ENCODE data around the gene ADGRL1. TPM values are rescaled to one million over a fixed set of nuclear protein-coding genes. Genes with fewer than 3 reads are reported as not detected.

Gene ADGRL1
- total and polyA plus RNA-seq, 9 of the 15 experiments (the other 6 are each of a cell fraction or from before 2014, with no cell fraction given) = 0.14 to 37.0 (median 8.6) TPM

DNA sequence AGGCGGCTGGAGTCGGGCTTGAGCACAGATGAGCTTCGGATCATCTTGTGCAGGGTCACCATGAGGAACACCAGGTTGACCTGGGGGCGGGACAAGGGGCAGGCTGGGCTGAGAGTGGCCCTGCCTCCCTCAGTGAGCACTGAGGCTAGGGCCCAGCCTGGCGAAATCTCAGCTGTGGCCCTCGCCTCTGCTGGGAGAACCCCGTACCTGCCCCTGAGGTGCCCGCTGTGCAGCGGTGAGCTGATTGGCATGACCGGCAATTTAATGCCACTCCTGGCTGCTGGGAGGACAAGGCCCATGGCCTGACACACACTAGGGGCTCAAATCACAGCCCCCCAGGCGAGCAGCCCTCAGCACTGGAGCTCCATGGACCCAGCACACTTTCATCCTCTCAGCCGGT lies 49.8 kb downstream of the ADGRL1 start:
- POLR2A ChIA-PET = interaction anchor here (0.6 to 1.1 kb wide), 3 partner anchors 9 to 28 kb away, joined by 3 to 4 read pairs (median 3); partner anchors contain the start of gene ASF1B
- peak; percentile 51 for TF ChIP-seq RBM22 (IDR thresholded peaks at IDR 0.05; ENCODE audit: low read depth, low read length, poor library complexity, severe bottlenecking)
- TF ChIP-seq, protein P1, sequence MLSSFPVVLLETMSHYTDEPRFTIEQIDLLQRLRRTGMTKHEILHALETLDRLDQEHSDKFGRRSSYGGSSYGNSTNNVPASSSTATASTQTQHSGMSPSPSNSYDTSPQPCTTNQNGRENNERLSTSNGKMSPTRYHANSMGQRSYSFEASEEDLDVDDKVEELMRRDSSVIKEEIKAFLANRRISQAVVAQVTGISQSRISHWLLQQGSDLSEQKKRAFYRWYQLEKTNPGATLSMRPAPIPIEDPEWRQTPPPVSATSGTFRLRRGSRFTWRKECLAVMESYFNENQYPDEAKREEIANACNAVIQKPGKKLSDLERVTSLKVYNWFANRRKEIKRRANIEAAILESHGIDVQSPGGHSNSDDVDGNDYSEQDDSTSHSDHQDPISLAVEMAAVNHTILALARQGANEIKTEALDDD (IDR thresholded peaks at IDR 0.05) = no peak
- Histone ChIP-seq H3K4me2 (ENCODE audit: insufficient read depth, low read length) (no peak overlapping the region), H3K36me3 (ENCODE audit: control insufficient read depth, insufficient read depth, low read length) (peaks cover 62% of the 10 kb centered on the region; the same call in 2 of the 3 replicates), H4K20me1 (replicated peaks; ENCODE audit: control insufficient read depth, insufficient read depth, low read length) (no peaks in the 10 kb centered on the region; the same call in none of the 2 replicates), H3K9ac (ENCODE audit: insufficient read depth in 1 of 2, low read depth in 2 of 2, low read length in 2 of 2) (no peak overlapping the region; a peak in 1 of 4 replicates), H3K9me1 (ENCODE audit: control insufficient read depth, insufficient read depth, low read length) (peaks cover 3% of the 10 kb centered on the region), H2AFZ (ENCODE audit: low read depth, low read length) (no peak overlapping the region), H3K9me3 (replicated peaks; ENCODE audit: control insufficient read depth, insufficient read depth, low read depth, low read length) (no peaks in the 10 kb centered on the region), H3K79me2 (ENCODE audit: control insufficient read depth, insufficient read depth, low read length) (no peaks in the 10 kb centered on the region), H3K4me3 (no peak overlapping the region), H3K4me1 (replicated peaks in 1 of 2; ENCODE audit: control insufficient read depth in 2 of 2, insufficient read depth in 2 of 2, low read length in 2 of 2) (peaks cover 0 to 14% of the 10 kb centered on the region in 2 experiments; a peak in 1 of 5 replicates), H3K27ac (ENCODE audit: extremely low read depth, low read depth, low read length) (no peak overlapping the region), H3K27me3 (ENCODE audit: control insufficient read depth in 2 of 2, insufficient read depth in 2 of 2, low read length in 2 of 2) (no peaks in the 10 kb centered on the region)
- in situ Hi-C loops (cut with MboI) (no loop called here), intact Hi-C loops (cut with micrococcal nuclease) (no loop called here)
- 93% methylated on average over 7 of the region's 12 CpGs for WGBS (ENCODE audit: insufficient coverage, low coverage, missing lambda C conversion rate)
- CTCF ChIA-PET (ENCODE audit: low intra/inter-chr PET ratio) = no interaction called here
- FAIRE-seq (no peak), ATAC-seq (no peak), DNase-seq (ENCODE audit: extremely low read depth in 1 of 4, low spot score in 3 of 4) (no peak)
- BruUV-seq (replicated peaks) = TSS peak; percentile 29

DNA sequence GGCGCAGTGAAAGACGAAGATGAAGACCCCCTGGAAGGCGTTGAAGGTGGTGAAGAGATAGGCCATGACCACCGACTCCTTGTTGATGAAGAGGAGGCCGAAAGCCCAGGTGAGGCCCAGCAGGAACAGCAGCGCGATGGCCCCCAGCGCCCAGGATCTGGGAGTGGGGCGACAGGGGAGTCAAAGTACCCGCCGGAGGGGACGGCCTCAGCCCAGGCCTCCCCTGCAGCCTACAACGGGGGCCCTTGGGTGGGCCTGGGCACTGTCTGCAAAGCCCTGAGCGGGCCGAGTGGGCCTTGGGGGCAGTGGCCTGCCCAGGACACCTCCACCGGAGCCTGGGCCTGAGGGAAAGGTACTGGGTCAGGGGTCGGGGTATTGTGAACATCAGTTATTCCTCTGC lies 50.6 kb downstream of the ADGRL1 start:
- intact Hi-C loops (cut with micrococcal nuclease) (no loop called here), in situ Hi-C loops (cut with MboI) (no loop called here)
- H4K20me1 ChIP-seq (replicated peaks; ENCODE audit: control insufficient read depth, insufficient read depth, low read length) = no peaks in the 10 kb centered on the region; the same call in none of the 2 replicates
- ChIA-PET CTCF (ENCODE audit: low intra/inter-chr PET ratio) (no interaction called here), POLR2A (interaction anchor here (0.6 kb wide), 1 partner anchor 255 kb away, joined by 3 read pairs; no protein-coding TSS in a partner anchor)
- peaks cover 62% of the 10 kb centered on the region; the same call in 2 of the 3 replicates for H3K36me3 ChIP-seq (ENCODE audit: control insufficient read depth, insufficient read depth, low read length)
- H2AFZ ChIP-seq (ENCODE audit: low read depth, low read length) = no peak overlapping the region
- H3K9ac ChIP-seq (ENCODE audit: insufficient read depth in 1 of 2, low read depth in 2 of 2, low read length in 2 of 2) = no peak overlapping the region
- H3K27ac ChIP-seq (ENCODE audit: extremely low read depth, low read depth, low read length) = no peak overlapping the region
- ATAC-seq = no peak
- no peaks in the 10 kb centered on the region for H3K9me3 ChIP-seq (replicated peaks; ENCODE audit: control insufficient read depth, insufficient read depth, low read depth, low read length)
- peaks cover 3% of the 10 kb centered on the region for H3K9me1 ChIP-seq (ENCODE audit: control insufficient read depth, insufficient read depth, low read length)
- no peaks in the 10 kb centered on the region for H3K27me3 ChIP-seq (ENCODE audit: control insufficient read depth in 2 of 2, insufficient read depth in 2 of 2, low read length in 2 of 2)
- 90% methylated on average over 13 of the region's 17 CpGs for WGBS (ENCODE audit: insufficient coverage, low coverage, missing lambda C conversion rate)
- DNase-seq (ENCODE audit: extremely low read depth in 1 of 4, low spot score in 3 of 4) = no peak
- no peak overlapping the region for H3K4me3 ChIP-seq
- no peak overlapping the region for H3K4me2 ChIP-seq (ENCODE audit: insufficient read depth, low read length)
- no peaks in the 10 kb centered on the region for H3K79me2 ChIP-seq (ENCODE audit: control insufficient read depth, insufficient read depth, low read length)
- no peak for TF ChIP-seq PCBP1 (IDR thresholded peaks at IDR 0.05; ENCODE audit: low read depth, low read length, poor library complexity, severe bottlenecking)
- TF ChIP-seq POLR2G (IDR thresholded peaks at IDR 0.05; ENCODE audit: low read depth, low read length) = 0 out of 2 replicates have a peak, but pooled peaks have one; percentile 23
- FAIRE-seq = no peak
- H3K4me1 ChIP-seq (replicated peaks in 1 of 2; ENCODE audit: control insufficient read depth in 2 of 2, insufficient read depth in 2 of 2, low read length in 2 of 2) = peaks cover 0 to 13% of the 10 kb centered on the region in 2 experiments; a peak in 1 of 5 replicates
- BruUV-seq (replicated peaks) = no TSS peak
